Measurements from ENCODE around the gene DUS1L.

The DUS1L gene

GRCh38 chr17:82010575-82011525 is 54.8 kb downstream of the DUS1L start:
- no peak for DNase-seq

GRCh38 chr17:82009413-82009812 is 56.2 kb downstream of the DUS1L start:
- DNase-seq: no peak

GRCh38 chr17:82008941-82009405 is 56.6 kb downstream of the DUS1L start:
- no peak for DNase-seq

- no peak for DNase-seq
Measured at GRCh38 chr17:82008258-82008940, 57.2 kb downstream of the DUS1L start.

Measured in CD4-positive, alpha-beta T cell treated with Interleukin-15 for 1 hour (primary cell).